Upper lobe of right lung (tissue), 1 donor: ENCODE results near the gene RAPGEF2. TPM values are rescaled to one million over a fixed set of nuclear protein-coding genes. Genes with fewer than 3 reads are reported as not detected.

ENCODE experiments used
- ATAC-seq: fragments of 200-7000 bp; cut with Tn5 transposase; one replicate; pipeline ENCODE4 v1.9.1; 2020; ENCODE audit warnings: mild to moderate bottlenecking, moderate library complexity
- DNase-seq: peaks from one replicate; pipeline ENCODE4 v3.0.0-alpha.2; 2020
- H3K27ac ChIP-seq: fragments of 200-600 bp; one replicate; pipeline ENCODE4 v1.8.0; 2022
- H3K27me3 ChIP-seq: fragments of 200-600 bp; one replicate; pipeline ENCODE4 v1.8.0; 2022; ENCODE audit warnings: mild to moderate bottlenecking
- H3K36me3 ChIP-seq: fragments of 200-600 bp; one replicate; pipeline ENCODE4 v1.8.0; 2022
- H3K4me1 ChIP-seq: fragments of 200-600 bp; one replicate; pipeline ENCODE4 v1.8.0; 2022
- H3K4me3 ChIP-seq: fragments of 200-600 bp; one replicate; pipeline ENCODE4 v1.8.0; 2022; ENCODE audit warnings: mild to moderate bottlenecking
- H3K9me3 ChIP-seq: fragments of 200-600 bp; one replicate; pipeline ENCODE4 v1.8.0; 2022
- CTCF ChIP-seq: fragments of 200-600 bp; IDR thresholded peaks from one replicate; pipeline ENCODE4 v1.8.0; 2022; ENCODE audit warnings: antibody characterized with exemption
- intact Hi-C: fragments of 100-400 bp; cut with DNase I; formaldehyde crosslinking; loops from one replicate; pipeline ENCODE4 v1.11.0; 2022
- total RNA-seq: library from RNA; stranded (reverse); fragmentation: NEBNext Ultra II Directional; extraction: Animal tissue kit (Norgen Biotek cat#: 25700); gene quantifications from one replicate; pipeline ENCODE4 v1.2.1, GENCODE V29; 2021
- donor health status: DM: no; HTN: yes; CAD: no; lungs with severe emphysema.

The RAPGEF2 gene
- total RNA-seq, 1 donor from 2014 or later = 61.3 TPM

- ATAC-seq (no peak), DNase-seq (no peak)
- no peaks in the 10 kb centered on the region for H3K9me3 ChIP-seq
- H3K4me1 ChIP-seq = peaks cover 7% of the 10 kb centered on the region
- no peak overlapping the region for H3K4me3 ChIP-seq
- H3K36me3 ChIP-seq = no peaks in the 10 kb centered on the region
- H3K27ac ChIP-seq = no peak overlapping the region
- H3K27me3 ChIP-seq = no peaks in the 10 kb centered on the region
- TF ChIP-seq CTCF = no peak
- intact Hi-C loops = no loop called here
Observed at GRCh38 chr4:159148441-159148840, 45.6 kb downstream of the RAPGEF2 start.

GRCh38 chr4:159149666-159150065, 46.8 kb downstream of the RAPGEF2 start:
- H3K27me3 ChIP-seq = no peaks in the 10 kb centered on the region
- H3K27ac ChIP-seq = no peak overlapping the region
- no peaks in the 10 kb centered on the region for H3K9me3 ChIP-seq
- no peak for TF ChIP-seq CTCF
- no peak overlapping the region for H3K4me3 ChIP-seq
- peaks cover 13% of the 10 kb centered on the region for H3K4me1 ChIP-seq
- no peak for ATAC-seq
- DNase-seq = no peak
- no peaks in the 10 kb centered on the region for H3K36me3 ChIP-seq
- intact Hi-C loops = no loop called here

GRCh38 chr4:159150396-159150795, 47.5 kb downstream of the RAPGEF2 start:
- no peak overlapping the region for H3K4me3 ChIP-seq
- DNase-seq (no peak), ATAC-seq (no peak)
- H3K27me3 ChIP-seq = no peaks in the 10 kb centered on the region
- H3K36me3 ChIP-seq = no peaks in the 10 kb centered on the region
- H3K9me3 ChIP-seq = no peaks in the 10 kb centered on the region
- H3K4me1 ChIP-seq = peaks cover 17% of the 10 kb centered on the region
- no peak for TF ChIP-seq CTCF
- no peak overlapping the region for H3K27ac ChIP-seq
- intact Hi-C loops = no loop called here

GRCh38 chr4:159150821-159151390, 48.0 kb downstream of the RAPGEF2 start:
- peaks cover 17% of the 10 kb centered on the region for H3K4me1 ChIP-seq
- no peaks in the 10 kb centered on the region for H3K36me3 ChIP-seq
- ATAC-seq (no peak), DNase-seq (no peak)
- TF ChIP-seq CTCF = no peak
- H3K4me3 ChIP-seq = no peak overlapping the region
- intact Hi-C loops = no loop called here
- no peaks in the 10 kb centered on the region for H3K27me3 ChIP-seq
- H3K27ac ChIP-seq = no peak overlapping the region
- no peaks in the 10 kb centered on the region for H3K9me3 ChIP-seq

- TF ChIP-seq CTCF = no peak
- intact Hi-C loops = no loop called here
Observed at GRCh38 chr4:159151689-159152088, 48.8 kb downstream of the RAPGEF2 start.

GRCh38 chr4:159152181-159152580, 49.3 kb downstream of the RAPGEF2 start:
- no peak for DNase-seq
- H3K27ac ChIP-seq = no peak overlapping the region
- H3K36me3 ChIP-seq = no peaks in the 10 kb centered on the region
- no peak for ATAC-seq
- H3K4me3 ChIP-seq = no peak overlapping the region
- TF ChIP-seq CTCF = no peak
- peaks cover 17% of the 10 kb centered on the region for H3K4me1 ChIP-seq
- no peaks in the 10 kb centered on the region for H3K27me3 ChIP-seq
- intact Hi-C loops = no loop called here
- H3K9me3 ChIP-seq = no peaks in the 10 kb centered on the region

More at GRCh38 chr4:159151689-159152088, 48.8 kb downstream of the RAPGEF2 start:
- H3K27ac ChIP-seq = no peak overlapping the region
- peaks cover 17% of the 10 kb centered on the region for H3K4me1 ChIP-seq
- ATAC-seq = no peak
- no peaks in the 10 kb centered on the region for H3K9me3 ChIP-seq
- no peak overlapping the region for H3K4me3 ChIP-seq
- no peaks in the 10 kb centered on the region for H3K27me3 ChIP-seq
- no peak for DNase-seq
- no peaks in the 10 kb centered on the region for H3K36me3 ChIP-seq
